Measurements from ENCODE around the gene BCAS1. TPM values are rescaled to one million over a fixed set of nuclear protein-coding genes. Genes with fewer than 3 reads are reported as not detected.

Gene BCAS1
- total and polyA plus RNA-seq, 3 donors from 2014 or later, result 2.4 to 8.8 (median 3.3) TPM

DNA sequence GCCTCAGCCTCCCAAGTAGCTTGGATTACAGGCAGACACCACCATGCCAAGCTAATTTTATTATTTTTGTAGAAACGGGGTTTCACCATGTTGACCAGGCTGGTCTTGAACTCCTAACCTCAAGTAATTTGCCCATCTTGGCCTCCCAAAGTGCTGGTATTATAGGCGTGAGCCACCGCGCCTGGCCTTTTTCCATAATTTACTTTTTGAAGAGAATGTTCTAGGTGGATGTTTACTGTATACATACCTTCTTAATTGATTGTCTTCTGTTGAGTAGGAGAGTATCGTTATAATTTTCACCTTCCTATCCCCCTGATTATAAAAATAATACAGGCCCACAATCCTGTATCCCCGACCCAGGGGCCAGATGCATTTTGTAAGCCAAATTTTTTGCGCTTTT, 174.4 kb downstream of the BCAS1 start:
- no peak overlapping the region for H3K27ac ChIP-seq
- no peaks in the 10 kb centered on the region for H3K4me1 ChIP-seq
- no peaks in the 10 kb centered on the region for H3K36me3 ChIP-seq (ENCODE audit: low read depth, missing control alignments)
- no peaks in the 10 kb centered on the region for H3K9me3 ChIP-seq
- 94 to 96% methylated on average over 7 of the region's 7 CpGs for WGBS, 2 donors
- no peak overlapping the region for H3K4me3 ChIP-seq
- DNase-seq, result no peak
- TF ChIP-seq, protein P1, sequence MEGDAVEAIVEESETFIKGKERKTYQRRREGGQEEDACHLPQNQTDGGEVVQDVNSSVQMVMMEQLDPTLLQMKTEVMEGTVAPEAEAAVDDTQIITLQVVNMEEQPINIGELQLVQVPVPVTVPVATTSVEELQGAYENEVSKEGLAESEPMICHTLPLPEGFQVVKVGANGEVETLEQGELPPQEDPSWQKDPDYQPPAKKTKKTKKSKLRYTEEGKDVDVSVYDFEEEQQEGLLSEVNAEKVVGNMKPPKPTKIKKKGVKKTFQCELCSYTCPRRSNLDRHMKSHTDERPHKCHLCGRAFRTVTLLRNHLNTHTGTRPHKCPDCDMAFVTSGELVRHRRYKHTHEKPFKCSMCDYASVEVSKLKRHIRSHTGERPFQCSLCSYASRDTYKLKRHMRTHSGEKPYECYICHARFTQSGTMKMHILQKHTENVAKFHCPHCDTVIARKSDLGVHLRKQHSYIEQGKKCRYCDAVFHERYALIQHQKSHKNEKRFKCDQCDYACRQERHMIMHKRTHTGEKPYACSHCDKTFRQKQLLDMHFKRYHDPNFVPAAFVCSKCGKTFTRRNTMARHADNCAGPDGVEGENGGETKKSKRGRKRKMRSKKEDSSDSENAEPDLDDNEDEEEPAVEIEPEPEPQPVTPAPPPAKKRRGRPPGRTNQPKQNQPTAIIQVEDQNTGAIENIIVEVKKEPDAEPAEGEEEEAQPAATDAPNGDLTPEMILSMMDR (IDR thresholded peaks at IDR 0.05), result no peak
- TF ChIP-seq POLR2A (IDR thresholded peaks at IDR 0.05), result no peak
- intact Hi-C loops (cut with DNase I; ENCODE audit: low total_unique reads), result no loop called here
- no peaks in the 10 kb centered on the region for H3K27me3 ChIP-seq

DNA sequence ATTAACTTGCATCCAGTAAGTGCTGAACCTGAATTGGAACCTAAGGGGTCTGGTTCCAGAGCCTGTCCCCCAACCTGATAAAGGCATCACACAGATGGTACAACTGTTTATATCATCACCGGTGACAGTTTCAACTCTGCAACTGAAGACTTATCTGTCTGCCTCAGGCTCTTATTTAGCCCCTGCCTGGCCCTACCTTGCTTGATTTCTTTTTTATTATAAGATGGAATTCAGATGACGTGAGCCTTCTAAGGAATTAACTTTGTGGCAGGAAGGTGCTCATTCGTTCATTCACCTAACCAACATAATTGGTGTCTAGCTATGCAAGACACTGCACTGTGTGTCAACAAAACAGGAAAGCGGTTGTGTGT, 175.0 kb downstream of the BCAS1 start:
- Histone ChIP-seq H3K9me3 (no peaks in the 10 kb centered on the region), H3K4me3 (no peak overlapping the region), H3K27ac (no peak overlapping the region), H3K4me1 (no peaks in the 10 kb centered on the region), H3K36me3 (ENCODE audit: low read depth, missing control alignments) (no peaks in the 10 kb centered on the region), H3K27me3 (no peaks in the 10 kb centered on the region)
- intact Hi-C loops (cut with DNase I; ENCODE audit: low total_unique reads), result no loop called here
- no peak for TF ChIP-seq POLR2A (IDR thresholded peaks at IDR 0.05)
- TF ChIP-seq, protein P1 (IDR thresholded peaks at IDR 0.05), result no peak
- DNase-seq, result no peak
- WGBS, 2 donors, result 97% methylated on average over 4 of the region's 4 CpGs

DNA sequence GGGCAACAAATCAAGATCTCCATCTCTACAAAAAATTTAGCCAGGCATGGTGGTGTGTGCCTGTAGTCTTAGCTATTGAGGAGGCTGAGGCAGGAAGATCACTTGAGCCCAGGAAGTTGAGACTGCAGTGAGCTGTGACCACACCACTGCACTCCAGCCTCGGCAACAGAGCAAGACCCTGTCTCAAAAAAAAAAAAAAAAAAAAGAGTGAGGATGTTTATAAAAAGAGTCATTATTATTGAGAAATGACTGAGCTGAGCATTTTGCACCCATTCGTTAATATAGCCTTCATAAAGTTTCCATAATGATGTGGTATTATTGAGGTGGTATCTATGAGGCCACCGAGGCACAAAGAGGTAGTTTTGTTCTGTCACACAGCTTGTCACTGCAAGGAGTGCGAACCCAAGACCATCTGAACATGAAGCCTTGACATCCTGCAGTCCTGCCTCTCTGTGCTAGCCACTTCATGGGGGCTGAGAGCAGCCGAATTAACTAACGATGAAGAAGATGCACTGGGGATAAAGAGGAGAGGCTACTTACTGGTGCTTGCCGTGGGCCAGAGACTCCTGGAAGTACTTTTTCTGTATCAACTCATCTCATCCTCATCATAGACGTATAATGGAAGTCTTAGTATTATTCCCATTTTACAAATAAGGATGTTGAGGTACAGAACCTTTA, 175.5 kb downstream of the BCAS1 start:
- intact Hi-C loops (cut with DNase I; ENCODE audit: low total_unique reads), result no loop called here
- Histone ChIP-seq H3K9me3 (no peaks in the 10 kb centered on the region), H3K4me3 (no peak overlapping the region), H3K27ac (no peak overlapping the region), H3K36me3 (ENCODE audit: low read depth, missing control alignments) (no peaks in the 10 kb centered on the region), H3K4me1 (no peaks in the 10 kb centered on the region), H3K27me3 (no peaks in the 10 kb centered on the region)
- TF ChIP-seq POLR2A (IDR thresholded peaks at IDR 0.05), result no peak
- TF ChIP-seq, protein P1 (IDR thresholded peaks at IDR 0.05), result no peak
- DNase-seq, result no peak
- WGBS, 2 donors, result 86 to 93% methylated on average over 8 of the region's 8 CpGs

Small RNA genes within 50 kb of the gene (microRNA-seq; reads per million reads assigned to microRNA genes)
- 0 reads per million in 2 donors for gene MIR4756 (ENCODE audit: borderline number of aligned reads in 2 of 2, borderline replicate concordance in 1 of 2)

Small RNA genes within 50 kb of the gene (small RNA-seq; reads per million reads assigned to genes)
- gene MIR4756, result 0 reads per million in 2 donors

Other genes starting within 250 kb of the BCAS1 start
- gene CYP24A1, start 103.4 kb upstream of the BCAS1 start, total RNA-seq, result under 1 TPM; 0.43 to 0.94 TPM
- not detected for gene CYP24A1, start 103.4 kb upstream of the BCAS1 start, polyA plus RNA-seq (ENCODE audit: insufficient read depth, low read depth, low replicate concordance)
- 10 to 100 TPM; 32.8 to 44.9 TPM for gene PFDN4, start 137.5 kb upstream of the BCAS1 start, total RNA-seq
- 67.3 TPM for gene PFDN4, start 137.5 kb upstream of the BCAS1 start, polyA plus RNA-seq (ENCODE audit: insufficient read depth, low read depth, low replicate concordance)